Measurements from ENCODE around the gene ICAM1.

The ICAM1 gene

GRCh38 chr19:10246511-10246910 lies 24.4 kb upstream of the ICAM1 start:
- H3K27ac ChIP-seq, result no peak overlapping the region
- no peak for TF ChIP-seq CTCF (conservative IDR thresholded peaks at IDR 0.05)
- no peak for TF ChIP-seq ZFX (IDR thresholded peaks at IDR 0.05)

GRCh38 chr19:10251792-10252694 lies 18.9 kb upstream of the ICAM1 start, which contains the start of gene MRPL4:
Gene MRPL4, plus strand, starts transcription at chr19:10252214. Its CDS starts 40 bp downstream, at chr19:10252254.
- H3K27ac ChIP-seq, result peak within 1 kb of the TSS; percentile 88
- TF ChIP-seq CTCF (conservative IDR thresholded peaks at IDR 0.05), result no peak
- peak; percentile 96; the same call in 1 of the 2 replicates for TF ChIP-seq ZFX (IDR thresholded peaks at IDR 0.05)

GRCh38 chr19:10252707-10253106 lies 18.2 kb upstream of the ICAM1 start:
- TF ChIP-seq ZFX (IDR thresholded peaks at IDR 0.05) (no peak), CTCF (conservative IDR thresholded peaks at IDR 0.05) (no peak)
- H3K27ac ChIP-seq, result peak overlapping the region; percentile 88

- TF ChIP-seq ZFX (IDR thresholded peaks at IDR 0.05), result no peak
- TF ChIP-seq CTCF (conservative IDR thresholded peaks at IDR 0.05), result no peak
- H3K27ac ChIP-seq, result no peak overlapping the region
Measured at GRCh38 chr19:10254244-10254643, 16.7 kb upstream of the ICAM1 start.

GRCh38 chr19:10255358-10255757 lies 15.6 kb upstream of the ICAM1 start:
- TF ChIP-seq CTCF (conservative IDR thresholded peaks at IDR 0.05), result no peak
- no peak for TF ChIP-seq ZFX (IDR thresholded peaks at IDR 0.05)
- H3K27ac ChIP-seq, result no peak overlapping the region

- TF ChIP-seq ZFX (IDR thresholded peaks at IDR 0.05) (no peak), CTCF (conservative IDR thresholded peaks at IDR 0.05) (no peak)
- H3K27ac ChIP-seq, result no peak overlapping the region
Measured at GRCh38 chr19:10256551-10256950, 14.4 kb upstream of the ICAM1 start.

- no peak for TF ChIP-seq CTCF (conservative IDR thresholded peaks at IDR 0.05)
- TF ChIP-seq ZFX (IDR thresholded peaks at IDR 0.05), result no peak
- H3K27ac ChIP-seq, result no peak overlapping the region
Measured at GRCh38 chr19:10256970-10257615, 13.8 kb upstream of the ICAM1 start.
